GM23338 (cell line): ENCODE data around the gene LINGO1. TPM values are rescaled to one million over a fixed set of nuclear protein-coding genes. Genes with fewer than 3 reads are reported as not detected.

Experiments
- ATAC-seq: fragments of 200-7000 bp; cut with Tn5 transposase; 3 replicates; pipeline ENCODE4 v1.9.1; 2020
- DNase-seq: peaks from one replicate; pipeline ENCODE4 v3.0.0-alpha.2; 2015; ENCODE audit warnings: low spot score
- H2AFZ ChIP-seq: fragments of 200-600 bp; sonication (generic); 2 replicates; pipeline ENCODE4 v1.8.0; 2016; ENCODE audit warnings: antibody characterized with exemption, mild to moderate bottlenecking, moderate library complexity
- H3F3A ChIP-seq: fragments of 200-600 bp; sonication (generic); replicated peaks from 2 replicates; pipeline ENCODE4 v1.8.0; 2017; ENCODE audit warnings: antibody characterized with exemption, mixed run types, low read depth
- H3K27ac ChIP-seq: fragments of 200-600 bp; sonication (generic); 2 replicates; pipeline ENCODE4 v1.6.1; 2016; ENCODE audit warnings: low read depth
- H3K27me3 ChIP-seq: fragments of 200-600 bp; sonication (generic); 2 replicates; pipeline ENCODE4 v1.8.0; 2016; ENCODE audit warnings: mild to moderate bottlenecking, mixed run types, moderate library complexity; ENCODE audit not compliant: insufficient read depth
- H3K36me3 ChIP-seq: fragments of 200-600 bp; sonication (generic); 2 replicates; pipeline ENCODE4 v1.8.0; 2016; ENCODE audit warnings: mild to moderate bottlenecking; ENCODE audit not compliant: insufficient read depth
- H3K4me1 ChIP-seq: fragments of 200-600 bp; sonication (generic); 2 replicates; pipeline ENCODE4 v1.8.0; 2016; ENCODE audit warnings: mild to moderate bottlenecking, moderate library complexity; ENCODE audit not compliant: insufficient read depth
- H3K4me2 ChIP-seq: fragments of 200-600 bp; sonication (generic); 2 replicates; pipeline ENCODE4 v1.7.1; 2017; ENCODE audit warnings: mixed run types
- H3K4me3 ChIP-seq: fragments of 200-600 bp; sonication (generic); 2 replicates; pipeline ENCODE4 v1.6.1; 2016; ENCODE audit warnings: mixed run types
- H3K79me2 ChIP-seq: fragments of 200-600 bp; sonication (generic); replicated peaks from 2 replicates; pipeline ENCODE4 v1.8.0; 2017; ENCODE audit warnings: mild to moderate bottlenecking; ENCODE audit not compliant: insufficient read depth
- H3K9me2 ChIP-seq: fragments of 200-600 bp; sonication (generic); 2 replicates; pipeline ENCODE4 v1.8.0; 2017; ENCODE audit not compliant: insufficient read depth
- H4K20me1 ChIP-seq: fragments of 200-600 bp; sonication (generic); replicated peaks from 2 replicates; pipeline ENCODE4 v1.8.0; 2017; ENCODE audit warnings: mild to moderate bottlenecking; ENCODE audit not compliant: insufficient read depth
- H3K27ac Mint-ChIP-seq: 2 replicates; pipeline ENCODE4 v1.8.0; 2020; ENCODE audit warnings: inconsistent platforms, mild to moderate bottlenecking, moderate library complexity, mixed read lengths
- H3K27me3 Mint-ChIP-seq: 3 replicates; pipeline ENCODE4 v1.8.0; 2022; ENCODE audit warnings: low read depth, mild to moderate bottlenecking, moderate library complexity, mixed read lengths, inconsistent platforms; ENCODE audit not compliant: insufficient read depth, poor library complexity
- H3K36me3 Mint-ChIP-seq: 3 replicates; pipeline ENCODE4 v1.8.0; 2021; ENCODE audit warnings: low read depth, mild to moderate bottlenecking, inconsistent platforms, moderate library complexity, mixed read lengths
- H3K4me1 Mint-ChIP-seq: 3 replicates; pipeline ENCODE4 v1.8.0; 2020; ENCODE audit warnings: mild to moderate bottlenecking, inconsistent platforms, mixed read lengths
- H3K4me3 Mint-ChIP-seq: 3 replicates; pipeline ENCODE4 v1.8.0; 2021; ENCODE audit warnings: moderate library complexity, mild to moderate bottlenecking, inconsistent platforms, mixed read lengths
- H3K9me3 Mint-ChIP-seq: 3 replicates; pipeline ENCODE4 v1.8.0; 2020; ENCODE audit warnings: moderate library complexity, mild to moderate bottlenecking, inconsistent platforms, mixed read lengths
- CTCF ChIP-seq, 2 experiments: fragments of 200-600 bp in 1 of 2; sonication (generic) in 1 of 2; conservative IDR thresholded peaks; 2 replicates each; pipeline versions ENCODE4 v1.5.1 to v1.6.1; 2016 to 2017; ENCODE audit warnings: antibody characterized with exemption in 2 of 2, low read depth in 2 of 2, mild to moderate bottlenecking in 2 of 2, moderate library complexity in 1 of 2
- ETS1 ChIP-seq: IDR thresholded peaks from 2 replicates; pipeline ENCODE4 v1.6.1; 2016; ENCODE audit warnings: antibody characterized with exemption
- EZH2 ChIP-seq: fragments of 200-600 bp; sonication (generic); IDR thresholded peaks from one replicate; pipeline ENCODE4 v1.8.0; 2017; ENCODE audit warnings: antibody characterized with exemption, mild to moderate bottlenecking, low read depth; ENCODE audit not compliant: unreplicated experiment
- EZH2phosphoT487 ChIP-seq: fragments of 200-600 bp; sonication (generic); IDR thresholded peaks from one replicate; pipeline ENCODE4 v1.8.1; 2018; ENCODE audit warnings: antibody characterized with exemption; ENCODE audit not compliant: unreplicated experiment
- JUNB ChIP-seq: IDR thresholded peaks from one replicate; pipeline ENCODE4 v1.6.1; 2016; ENCODE audit warnings: antibody characterized with exemption; ENCODE audit not compliant: unreplicated experiment
- NANOG ChIP-seq: IDR thresholded peaks from 2 replicates; pipeline ENCODE4 v1.6.1; 2016; ENCODE audit warnings: antibody characterized with exemption, borderline replicate concordance
- POLR2AphosphoS5 ChIP-seq: IDR thresholded peaks from 2 replicates; pipeline ENCODE4 v1.6.1; 2016; ENCODE audit warnings: antibody characterized with exemption, low read depth
- REST ChIP-seq: IDR thresholded peaks from one replicate; pipeline ENCODE4 v1.6.1; 2018; ENCODE audit warnings: antibody characterized with exemption; ENCODE audit not compliant: unreplicated experiment
- ZNF114 ChIP-seq: fragments of 250-450 bp; sonication (Bioruptor Pico); IDR thresholded peaks from 2 replicates; pipeline ENCODE4 v1.5.0; 2020; ENCODE audit warnings: mild to moderate bottlenecking, moderate library complexity
- ZNF331 ChIP-seq: fragments of 250-450 bp; sonication (Bioruptor Pico); IDR thresholded peaks from 2 replicates; pipeline ENCODE4 v1.5.0; 2020; ENCODE audit warnings: low read depth, mild to moderate bottlenecking, moderate library complexity
- ZNF462 ChIP-seq: fragments of 250-450 bp; sonication (Bioruptor Pico); IDR thresholded peaks from 2 replicates; pipeline ENCODE4 v1.5.0; 2020; ENCODE audit warnings: mild to moderate bottlenecking, moderate library complexity
- polyA plus RNA-seq: library from polyadenylated mRNA; unstranded; fragments of >200 nt; fragmentation: Nextera tagmentation; extraction: Ambion mirVana; gene quantifications from 2 replicates; pipeline ENCODE4 v1.2.1, GENCODE V29; 2016
- total RNA-seq: library from RNA; depleted of rRNA; stranded (reverse); fragments of >200 nt; shearing (Covaris generic); gene quantifications from 2 replicates; pipeline ENCODE4 v1.2.3, GENCODE V29; 2014

LINGO1 gene
- total and polyA plus RNA-seq, 2 experiments from 2014 or later: 16.9 to 63.1 TPM

- TF ChIP-seq REST (no peak), EZH2 (no peak), CTCF (conservative IDR thresholded peaks at IDR 0.05; ENCODE audit: low read depth in 2 of 2) (no peak; a peak in 1 of 4 replicates), NANOG (no peak), ETS1 (no peak), JUNB (no peak), POLR2AphosphoS5 (no peak), ZNF331 (no peak), ZNF114 (CRISPR knock-in tag) (no peak)
Measured at GRCh38 chr15:77663256-77663655, 30.5 kb upstream of the LINGO1 start (continued).

- Mint-ChIP-seq H3K9me3 (peaks cover 3% of the 10 kb centered on the region; the same call in 1 of the 3 replicates), H3K4me1 (peaks cover 16% of the 10 kb centered on the region; the same call in 2 of the 3 replicates), H3K36me3 (no peaks in the 10 kb centered on the region), H3K4me3 (no peak overlapping the region), H3K27ac (no peak overlapping the region), H3K27me3 (peaks cover 18% of the 10 kb centered on the region)
- Histone ChIP-seq H4K20me1 (no peaks in the 10 kb centered on the region), H3K79me2 (no peaks in the 10 kb centered on the region), H3K36me3 (no peaks in the 10 kb centered on the region), H3K27me3 (no peaks in the 10 kb centered on the region), H3K4me2 (no peak overlapping the region), H3F3A (no peaks in the 10 kb centered on the region), H3K4me3 (no peak overlapping the region), H3K4me1 (no peaks in the 10 kb centered on the region), H2AFZ (peak overlapping the region; percentile 44; the same call in 1 of the 2 replicates), H3K27ac (no peak overlapping the region), H3K9me2 (no peaks in the 10 kb centered on the region)
- ATAC-seq (peak; percentile 50), DNase-seq (peak; percentile 83)
- no peak for TF ChIP-seq EZH2phosphoT487
- no peak for TF ChIP-seq NANOG
- no peak for TF ChIP-seq JUNB
- no peak for TF ChIP-seq ZNF462 (CRISPR knock-in tag)
Measured at GRCh38 chr15:77659350-77660321, 26.9 kb upstream of the LINGO1 start.
